ENCODE measurements around the gene DNAI4. TPM values are rescaled to one million over a fixed set of nuclear protein-coding genes. Genes with fewer than 3 reads are reported as not detected.
A peak's percentile ranks its signal among the peaks of the same experiment; 100 is the strongest.

Gene DNAI4
- polyA plus RNA-seq, 2 donors = 0.26 to 0.36 TPM

GRCh38 chr1:66929691-66929998 is 5.0 kb upstream of the DNAI4 start:
- WGBS, 2 donors = 7 to 10% methylated on average over 9 of the region's 9 CpGs

GRCh38 chr1:66929146-66929688 is 4.6 kb upstream of the DNAI4 start:
- Histone ChIP-seq H3K4me1 (ENCODE audit: control insufficient read depth in 2 of 2, insufficient read depth in 2 of 2, low read length in 1 of 2) (peaks cover 0 to 2% of the 10 kb centered on the region in 2 donors), H3K27me3 (ENCODE audit: control insufficient read depth in 1 of 2, insufficient read depth in 2 of 2, low read length in 2 of 2) (no peaks in the 10 kb centered on the region), H3K36me3 (ENCODE audit: control insufficient read depth in 2 of 2, insufficient read depth in 2 of 2, low read length in 1 of 2) (no peaks in the 10 kb centered on the region), H3K27ac (ENCODE audit: low read depth in 2 of 2, low read length in 1 of 2) (peak overlapping the region; percentile 98 to 99), H3K4me3 (ENCODE audit: low read depth in 1 of 2, low read length in 2 of 2) (peak overlapping the region in 1 of 2 donors; percentile 77), H3K9me3 (ENCODE audit: control insufficient read depth in 2 of 2, insufficient read depth in 1 of 2, low read depth in 1 of 2, low read length in 1 of 2) (no peaks in the 10 kb centered on the region)
- WGBS, 2 donors = 40 to 45% methylated on average over 3 of the region's 3 CpGs

More at GRCh38 chr1:66929691-66929998, 5.0 kb upstream of the DNAI4 start:
- peak overlapping the region; percentile 77 to 93 for H3K4me3 ChIP-seq (ENCODE audit: low read depth in 1 of 2, low read length in 2 of 2)
- H3K9me3 ChIP-seq (ENCODE audit: control insufficient read depth in 2 of 2, insufficient read depth in 1 of 2, low read depth in 1 of 2, low read length in 1 of 2) = no peaks in the 10 kb centered on the region
- H3K36me3 ChIP-seq (ENCODE audit: control insufficient read depth in 2 of 2, insufficient read depth in 2 of 2, low read length in 1 of 2) = no peaks in the 10 kb centered on the region
- H3K4me1 ChIP-seq (ENCODE audit: control insufficient read depth in 2 of 2, insufficient read depth in 2 of 2, low read length in 1 of 2) = peaks cover 0 to 2% of the 10 kb centered on the region in 2 donors
- peak overlapping the region; percentile 98 to 99 for H3K27ac ChIP-seq (ENCODE audit: low read depth in 2 of 2, low read length in 1 of 2)
- H3K27me3 ChIP-seq (ENCODE audit: control insufficient read depth in 1 of 2, insufficient read depth in 2 of 2, low read length in 2 of 2) = no peaks in the 10 kb centered on the region

- Histone ChIP-seq H3K4me3 (ENCODE audit: low read depth in 1 of 2, low read length in 2 of 2) (no peak overlapping the region), H3K4me1 (ENCODE audit: control insufficient read depth in 2 of 2, insufficient read depth in 2 of 2, low read length in 1 of 2) (peaks cover 0 to 2% of the 10 kb centered on the region in 2 donors), H3K36me3 (ENCODE audit: control insufficient read depth in 2 of 2, insufficient read depth in 2 of 2, low read length in 1 of 2) (no peaks in the 10 kb centered on the region), H3K27me3 (ENCODE audit: control insufficient read depth in 1 of 2, insufficient read depth in 2 of 2, low read length in 2 of 2) (no peaks in the 10 kb centered on the region), H3K9me3 (ENCODE audit: control insufficient read depth in 2 of 2, insufficient read depth in 1 of 2, low read depth in 1 of 2, low read length in 1 of 2) (no peaks in the 10 kb centered on the region), H3K27ac (ENCODE audit: low read depth in 2 of 2, low read length in 1 of 2) (no peak overlapping the region)
These were observed 2.9 kb upstream of the DNAI4 start for GRCh38 chr1:66927528-66927927.

GRCh38 chr1:66925944-66926343 is 1.3 kb upstream of the DNAI4 start:
- Histone ChIP-seq H3K4me3 (ENCODE audit: low read depth in 1 of 2, low read length in 2 of 2) (peak overlapping the region in 1 of 2 donors; percentile 64), H3K36me3 (ENCODE audit: control insufficient read depth in 2 of 2, insufficient read depth in 2 of 2, low read length in 1 of 2) (no peaks in the 10 kb centered on the region), H3K27ac (ENCODE audit: low read depth in 2 of 2, low read length in 1 of 2) (peak overlapping the region; percentile 91 to 95), H3K9me3 (ENCODE audit: control insufficient read depth in 2 of 2, insufficient read depth in 1 of 2, low read depth in 1 of 2, low read length in 1 of 2) (no peaks in the 10 kb centered on the region), H3K4me1 (ENCODE audit: control insufficient read depth in 2 of 2, insufficient read depth in 2 of 2, low read length in 1 of 2) (peaks cover 0 to 2% of the 10 kb centered on the region in 2 donors), H3K27me3 (ENCODE audit: control insufficient read depth in 1 of 2, insufficient read depth in 2 of 2, low read length in 2 of 2) (no peaks in the 10 kb centered on the region)
- WGBS, 2 donors = 31 to 35% methylated on average over 9 of the region's 9 CpGs

- 5% methylated on average over 11 of the region's 11 CpGs for whole genome bisulfite sequencing, 2 donors
- H3K9me3 ChIP-seq (ENCODE audit: control insufficient read depth in 2 of 2, insufficient read depth in 1 of 2, low read depth in 1 of 2, low read length in 1 of 2) = no peaks in the 10 kb centered on the region
These were observed 878 bp upstream of the DNAI4 start for GRCh38 chr1:66925558-66925910.

GRCh38 chr1:66920543-66920942 is 4.1 kb downstream of the DNAI4 start:
- 93 to 100% methylated on average over 2 of the region's 2 CpGs for WGBS, 2 donors
- Histone ChIP-seq H3K4me3 (ENCODE audit: low read depth in 1 of 2, low read length in 2 of 2) (no peak overlapping the region), H3K27me3 (ENCODE audit: control insufficient read depth in 1 of 2, insufficient read depth in 2 of 2, low read length in 2 of 2) (no peaks in the 10 kb centered on the region), H3K27ac (ENCODE audit: low read depth in 2 of 2, low read length in 1 of 2) (no peak overlapping the region), H3K4me1 (ENCODE audit: control insufficient read depth in 2 of 2, insufficient read depth in 2 of 2, low read length in 1 of 2) (no peaks in the 10 kb centered on the region), H3K9me3 (ENCODE audit: control insufficient read depth in 2 of 2, insufficient read depth in 1 of 2, low read depth in 1 of 2, low read length in 1 of 2) (no peaks in the 10 kb centered on the region), H3K36me3 (ENCODE audit: control insufficient read depth in 2 of 2, insufficient read depth in 2 of 2, low read length in 1 of 2) (no peaks in the 10 kb centered on the region)

More at GRCh38 chr1:66925558-66925910, 878 bp upstream of the DNAI4 start:
- Histone ChIP-seq H3K4me1 (ENCODE audit: control insufficient read depth in 2 of 2, insufficient read depth in 2 of 2, low read length in 1 of 2) (peaks cover 0 to 2% of the 10 kb centered on the region in 2 donors), H3K27me3 (ENCODE audit: control insufficient read depth in 1 of 2, insufficient read depth in 2 of 2, low read length in 2 of 2) (no peaks in the 10 kb centered on the region), H3K27ac (ENCODE audit: low read depth in 2 of 2, low read length in 1 of 2) (peak overlapping the region; percentile 91 to 95), H3K4me3 (ENCODE audit: low read depth in 1 of 2, low read length in 2 of 2) (peak overlapping the region; percentile 64 to 82), H3K36me3 (ENCODE audit: control insufficient read depth in 2 of 2, insufficient read depth in 2 of 2, low read length in 1 of 2) (no peaks in the 10 kb centered on the region)

- no peak overlapping the region for H3K4me3 ChIP-seq (ENCODE audit: low read depth in 1 of 2, low read length in 2 of 2)
- no peaks in the 10 kb centered on the region for H3K9me3 ChIP-seq (ENCODE audit: control insufficient read depth in 2 of 2, insufficient read depth in 1 of 2, low read depth in 1 of 2, low read length in 1 of 2)
- H3K27me3 ChIP-seq (ENCODE audit: control insufficient read depth in 1 of 2, insufficient read depth in 2 of 2, low read length in 2 of 2) = no peaks in the 10 kb centered on the region
- H3K36me3 ChIP-seq (ENCODE audit: control insufficient read depth in 2 of 2, insufficient read depth in 2 of 2, low read length in 1 of 2) = no peaks in the 10 kb centered on the region
- 88 to 91% methylated on average over 3 of the region's 3 CpGs for whole genome bisulfite sequencing, 2 donors
- H3K27ac ChIP-seq (ENCODE audit: low read depth in 2 of 2, low read length in 1 of 2) = no peak overlapping the region
- no peaks in the 10 kb centered on the region for H3K4me1 ChIP-seq (ENCODE audit: control insufficient read depth in 2 of 2, insufficient read depth in 2 of 2, low read length in 1 of 2)
These were observed 4.8 kb downstream of the DNAI4 start for GRCh38 chr1:66919828-66920227.

GRCh38 chr1:66919063-66919462 is 5.6 kb downstream of the DNAI4 start:
- WGBS, 2 donors = 92 to 94% methylated on average over 1 of the region's 1 CpG

GRCh38 chr1:66917476-66917875 is 7.2 kb downstream of the DNAI4 start:
- Histone ChIP-seq H3K9me3 (ENCODE audit: control insufficient read depth in 2 of 2, insufficient read depth in 1 of 2, low read depth in 1 of 2, low read length in 1 of 2) (no peaks in the 10 kb centered on the region), H3K4me1 (ENCODE audit: control insufficient read depth in 2 of 2, insufficient read depth in 2 of 2, low read length in 1 of 2) (no peaks in the 10 kb centered on the region), H3K27ac (ENCODE audit: low read depth in 2 of 2, low read length in 1 of 2) (no peak overlapping the region), H3K36me3 (ENCODE audit: control insufficient read depth in 2 of 2, insufficient read depth in 2 of 2, low read length in 1 of 2) (no peaks in the 10 kb centered on the region), H3K27me3 (ENCODE audit: control insufficient read depth in 1 of 2, insufficient read depth in 2 of 2, low read length in 2 of 2) (no peaks in the 10 kb centered on the region), H3K4me3 (ENCODE audit: low read depth in 1 of 2, low read length in 2 of 2) (no peak overlapping the region)
- 96 to 98% methylated on average over 1 of the region's 1 CpG for whole genome bisulfite sequencing, 2 donors

More at GRCh38 chr1:66919063-66919462, 5.6 kb downstream of the DNAI4 start:
- Histone ChIP-seq H3K4me1 (ENCODE audit: control insufficient read depth in 2 of 2, insufficient read depth in 2 of 2, low read length in 1 of 2) (no peaks in the 10 kb centered on the region), H3K4me3 (ENCODE audit: low read depth in 1 of 2, low read length in 2 of 2) (no peak overlapping the region), H3K36me3 (ENCODE audit: control insufficient read depth in 2 of 2, insufficient read depth in 2 of 2, low read length in 1 of 2) (no peaks in the 10 kb centered on the region), H3K27ac (ENCODE audit: low read depth in 2 of 2, low read length in 1 of 2) (no peak overlapping the region), H3K27me3 (ENCODE audit: control insufficient read depth in 1 of 2, insufficient read depth in 2 of 2, low read length in 2 of 2) (no peaks in the 10 kb centered on the region), H3K9me3 (ENCODE audit: control insufficient read depth in 2 of 2, insufficient read depth in 1 of 2, low read depth in 1 of 2, low read length in 1 of 2) (no peaks in the 10 kb centered on the region)

- H3K4me1 ChIP-seq (ENCODE audit: control insufficient read depth in 2 of 2, insufficient read depth in 2 of 2, low read length in 1 of 2) = no peaks in the 10 kb centered on the region
- no peak overlapping the region for H3K4me3 ChIP-seq (ENCODE audit: low read depth in 1 of 2, low read length in 2 of 2)
- no peaks in the 10 kb centered on the region for H3K36me3 ChIP-seq (ENCODE audit: control insufficient read depth in 2 of 2, insufficient read depth in 2 of 2, low read length in 1 of 2)
- H3K27ac ChIP-seq (ENCODE audit: low read depth in 2 of 2, low read length in 1 of 2) = no peak overlapping the region
- WGBS, 2 donors = 56 to 61% methylated on average over 2 of the region's 2 CpGs
- no peaks in the 10 kb centered on the region for H3K27me3 ChIP-seq (ENCODE audit: control insufficient read depth in 1 of 2, insufficient read depth in 2 of 2, low read length in 2 of 2)
- no peaks in the 10 kb centered on the region for H3K9me3 ChIP-seq (ENCODE audit: control insufficient read depth in 2 of 2, insufficient read depth in 1 of 2, low read depth in 1 of 2, low read length in 1 of 2)
These were observed 8.3 kb downstream of the DNAI4 start for GRCh38 chr1:66916320-66916719.

All from esophagus (tissue), 2 donors.